ENCODE results near the gene GAPDH. TPM values are rescaled to one million over a fixed set of nuclear protein-coding genes. Genes with fewer than 3 reads are reported as not detected.
A peak's percentile ranks its signal among the peaks of the same experiment; 100 is the strongest.
"Not testable (repeated sequence)": the region's sequence is repeated elsewhere in the genome, so short reads cannot be mapped to it uniquely, and the experiment has no call there.

GAPDH gene
- total RNA-seq, 1 donor from 2014 or later, result 2,297 TPM

- DNase-seq (ENCODE audit: extremely low spot score in 2 of 2), result no peak
These were observed 20.1 kb downstream of the GAPDH start for GRCh38 chr12:6554168-6555017.

GRCh38 chr12:6555018-6555691 lies 20.8 kb downstream of the GAPDH start:
- TF ChIP-seq POLR2AphosphoS5 (IDR thresholded peaks at IDR 0.05; ENCODE audit: insufficient read depth in 1 of 2, low read depth in 1 of 2) (no peak), POLR2A (IDR thresholded peaks at IDR 0.05) (no peak), CTCF (IDR thresholded peaks at IDR 0.05) (no peak)
- Histone ChIP-seq H3K4me1 (peaks cover 53% of the 10 kb centered on the region), H3K27me3 (no peaks in the 10 kb centered on the region), H3K9me3 (no peaks in the 10 kb centered on the region), H3K36me3 (peaks cover 0 to 21% of the 10 kb centered on the region in 2 donors), H3K27ac (peak overlapping the region; percentile 86), H3K4me3 (peak overlapping the region; percentile 61 to 75)
- DNase-seq (ENCODE audit: extremely low spot score in 2 of 2), result no peak
- intact Hi-C loops (cut with DNase I), result no loop called here

More at GRCh38 chr12:6554168-6555017, 20.1 kb downstream of the GAPDH start:
- Histone ChIP-seq H3K36me3 (peaks cover 0 to 13% of the 10 kb centered on the region in 2 donors), H3K9me3 (no peaks in the 10 kb centered on the region), H3K4me3 (peak overlapping the region; percentile 61 to 75), H3K27me3 (no peaks in the 10 kb centered on the region), H3K4me1 (peaks cover 60% of the 10 kb centered on the region), H3K27ac (peak overlapping the region; percentile 86)
- intact Hi-C loops (cut with DNase I), result loop anchor here (5.0 kb wide), 1 partner anchor 227 kb away; no protein-coding TSS in a partner anchor
- TF ChIP-seq POLR2AphosphoS5 (IDR thresholded peaks at IDR 0.05; ENCODE audit: insufficient read depth in 1 of 2, low read depth in 1 of 2) (peak in 1 of 2 donors; percentile 46), CTCF (IDR thresholded peaks at IDR 0.05) (peak in 2 of 3 experiments; percentile 16 to 46), POLR2A (IDR thresholded peaks at IDR 0.05) (no peak)

DNA sequence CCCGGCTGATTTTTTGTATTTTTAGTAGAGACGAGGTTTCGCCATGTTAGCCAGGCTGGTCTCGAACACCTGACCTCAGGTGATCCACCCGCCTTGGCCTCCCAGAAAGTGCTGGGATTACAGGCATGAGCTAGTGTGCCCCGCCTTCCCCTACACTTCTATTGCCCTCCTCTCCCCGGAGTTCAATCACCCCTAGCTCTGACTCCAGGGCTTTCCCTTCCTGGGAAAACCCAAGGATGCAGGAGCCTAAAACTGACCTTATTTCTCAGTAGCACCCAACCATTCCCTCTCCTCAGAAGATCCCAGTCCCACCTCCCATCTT lies 22.1 kb downstream of the GAPDH start:
- H3K9me3 ChIP-seq; DNase-seq (ENCODE audit: extremely low spot score in 2 of 2); H3K27me3 ChIP-seq; intact Hi-C loops (cut with DNase I): not testable (repeated sequence)
- H3K36me3 ChIP-seq, result peaks cover 0 to 34% of the 10 kb centered on the region in 2 donors
- peak overlapping the region; percentile 86 for H3K27ac ChIP-seq
- peak overlapping the region; percentile 61 to 75 for H3K4me3 ChIP-seq
- peaks cover 40% of the 10 kb centered on the region for H3K4me1 ChIP-seq

DNA sequence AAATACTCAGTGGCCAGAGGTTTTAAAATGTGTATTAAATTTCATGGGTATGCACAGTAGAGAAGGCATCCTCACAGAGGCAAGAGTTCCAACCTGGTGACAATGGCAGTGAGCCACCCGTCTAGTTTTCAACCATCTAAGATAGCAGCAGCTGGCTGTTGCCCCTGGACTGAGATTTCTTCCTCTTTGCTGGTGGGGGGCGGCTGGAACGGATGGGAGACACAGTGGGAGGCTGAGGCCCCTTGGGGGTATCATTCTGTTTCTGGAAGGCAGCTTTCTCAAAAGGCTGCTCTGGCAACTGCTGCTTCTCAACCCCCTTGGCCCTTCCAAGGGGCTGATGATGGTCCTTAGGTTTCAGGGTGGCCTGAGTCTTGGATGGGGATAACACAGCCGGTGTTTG lies 22.5 kb downstream of the GAPDH start:
- H3K9me3 ChIP-seq, result no peaks in the 10 kb centered on the region
- intact Hi-C loops (cut with DNase I), result no loop called here
- DNase-seq (ENCODE audit: extremely low spot score in 2 of 2), result no peak
- peaks cover 36% of the 10 kb centered on the region for H3K4me1 ChIP-seq
- TF ChIP-seq POLR2AphosphoS5 (IDR thresholded peaks at IDR 0.05; ENCODE audit: insufficient read depth in 1 of 2, low read depth in 1 of 2) (no peak), POLR2A (IDR thresholded peaks at IDR 0.05) (no peak), CTCF (IDR thresholded peaks at IDR 0.05) (no peak)
- peaks cover 0 to 38% of the 10 kb centered on the region in 2 donors for H3K36me3 ChIP-seq
- no peak overlapping the region for H3K27ac ChIP-seq
- no peaks in the 10 kb centered on the region for H3K27me3 ChIP-seq
- H3K4me3 ChIP-seq, result no peak overlapping the region

- intact Hi-C loops (cut with DNase I), result not testable (repeated sequence)
- peaks cover 0 to 51% of the 10 kb centered on the region in 2 donors for H3K36me3 ChIP-seq
These were observed 23.9 kb downstream of the GAPDH start for GRCh38 chr12:6558014-6558760.

More at GRCh38 chr12:6558014-6558760, 23.9 kb downstream of the GAPDH start:
- not testable (repeated sequence) for H3K9me3 ChIP-seq; H3K4me3 ChIP-seq; H3K27ac ChIP-seq; DNase-seq (ENCODE audit: extremely low spot score in 2 of 2); H3K27me3 ChIP-seq
- H3K4me1 ChIP-seq, result peaks cover 23% of the 10 kb centered on the region
